NCI-H2107 treated with DMSO at 0.1 percent for 48 hours (cell line): ENCODE data around the gene MAPKAPK2.
"Not testable (repeated sequence)": the region's sequence is repeated elsewhere in the genome, so short reads cannot be mapped to it uniquely, and the experiment has no call there.

ENCODE experiments used
- DNase-seq: peaks from one replicate; lab custom pipeline; 2025; ENCODE audit not compliant: unreplicated experiment; lab: John Stamatoyannopoulos, UW

The MAPKAPK2 gene

DNA sequence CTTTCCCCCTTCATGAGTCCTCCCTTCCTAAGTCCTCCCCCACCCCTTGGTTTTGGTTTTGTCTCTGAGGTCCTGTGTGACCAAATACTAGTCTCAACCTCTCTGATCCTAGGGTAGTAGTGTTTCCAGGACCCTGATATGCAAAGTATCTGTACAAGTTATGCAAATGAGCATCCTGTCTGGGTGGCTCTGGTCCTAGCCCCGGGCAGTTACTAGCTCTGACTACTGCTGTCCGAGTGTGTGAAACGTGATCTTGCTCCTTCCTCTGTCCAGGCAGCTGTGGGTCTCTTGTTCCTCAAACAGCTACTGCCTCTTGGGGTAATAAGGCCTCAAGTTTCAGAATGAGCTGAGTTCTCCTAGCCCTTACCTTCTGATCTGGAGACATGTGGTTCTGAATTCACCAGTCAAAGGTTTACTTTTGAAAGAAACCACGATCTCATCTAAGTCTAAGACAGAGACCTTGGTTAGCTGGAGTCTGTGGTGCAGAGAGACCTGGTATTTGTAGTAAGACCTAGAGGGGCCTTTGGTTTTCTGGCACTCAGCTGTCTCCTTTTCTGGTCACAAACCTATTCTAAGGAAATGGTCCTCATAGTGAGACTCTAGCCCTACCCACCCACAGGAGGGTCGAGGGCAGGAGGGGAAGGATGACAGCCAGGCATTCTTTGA, 54.8 kb downstream of the MAPKAPK2 start:
- DNase-seq = no peak

GRCh38 chr1:206741142-206741701, 56.5 kb downstream of the MAPKAPK2 start:
- DNase-seq = no peak

DNA sequence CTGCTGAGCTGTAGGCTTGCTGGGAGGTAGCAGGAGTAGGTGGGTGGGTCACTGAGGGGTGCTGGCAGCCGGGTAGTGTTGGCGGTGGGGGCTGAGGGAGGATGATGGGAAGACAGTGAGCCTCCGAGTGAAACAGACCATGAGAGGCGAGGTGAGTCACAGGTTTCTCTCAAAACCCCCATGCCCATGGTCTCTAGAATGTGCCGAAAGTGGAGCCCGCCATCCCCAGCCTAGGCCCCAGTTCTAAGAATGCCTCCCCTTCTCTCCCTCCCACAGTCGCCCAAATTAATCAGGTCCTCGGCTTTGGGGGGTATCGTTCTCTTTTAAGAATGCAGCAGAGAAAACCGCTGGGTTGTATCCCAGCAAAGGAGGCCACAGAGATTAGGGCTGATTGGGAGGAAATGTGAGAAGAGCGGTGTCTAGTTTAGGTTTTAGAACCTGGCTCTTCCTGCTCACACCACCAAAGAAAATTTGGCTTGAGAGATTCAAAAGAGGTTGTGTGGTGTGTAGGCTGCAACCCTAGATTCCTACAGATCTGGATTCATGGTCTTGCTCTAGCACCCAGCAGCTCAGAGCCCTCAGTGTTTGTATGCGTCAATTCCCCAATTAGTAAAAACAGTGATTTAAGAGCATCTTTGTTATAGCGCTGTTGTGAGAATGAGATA, 58.1 kb downstream of the MAPKAPK2 start:
- DNase-seq = no peak

- DNase-seq = no peak
Observed at GRCh38 chr1:206744683-206745082, 60.0 kb downstream of the MAPKAPK2 start.

DNA sequence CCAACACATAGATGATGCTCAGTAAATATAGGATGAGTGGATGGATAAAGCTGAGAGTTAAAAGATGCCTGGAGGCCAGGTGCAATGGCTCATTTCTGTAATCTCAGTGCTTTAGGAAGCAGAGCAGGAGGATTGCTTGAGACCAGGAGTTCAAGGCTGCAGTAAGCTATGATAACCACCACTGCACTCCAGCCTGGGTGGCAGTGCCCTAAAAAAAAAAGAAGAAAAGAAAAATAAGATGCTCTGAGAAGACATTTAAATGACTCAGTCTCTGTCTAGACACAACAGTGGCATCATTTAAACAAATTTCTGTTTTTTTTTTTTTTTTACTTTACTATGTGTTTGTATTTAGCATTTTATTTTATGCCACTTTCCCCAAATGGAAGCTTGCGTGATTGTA, 60.6 kb downstream of the MAPKAPK2 start:
- no peak for DNase-seq

DNA sequence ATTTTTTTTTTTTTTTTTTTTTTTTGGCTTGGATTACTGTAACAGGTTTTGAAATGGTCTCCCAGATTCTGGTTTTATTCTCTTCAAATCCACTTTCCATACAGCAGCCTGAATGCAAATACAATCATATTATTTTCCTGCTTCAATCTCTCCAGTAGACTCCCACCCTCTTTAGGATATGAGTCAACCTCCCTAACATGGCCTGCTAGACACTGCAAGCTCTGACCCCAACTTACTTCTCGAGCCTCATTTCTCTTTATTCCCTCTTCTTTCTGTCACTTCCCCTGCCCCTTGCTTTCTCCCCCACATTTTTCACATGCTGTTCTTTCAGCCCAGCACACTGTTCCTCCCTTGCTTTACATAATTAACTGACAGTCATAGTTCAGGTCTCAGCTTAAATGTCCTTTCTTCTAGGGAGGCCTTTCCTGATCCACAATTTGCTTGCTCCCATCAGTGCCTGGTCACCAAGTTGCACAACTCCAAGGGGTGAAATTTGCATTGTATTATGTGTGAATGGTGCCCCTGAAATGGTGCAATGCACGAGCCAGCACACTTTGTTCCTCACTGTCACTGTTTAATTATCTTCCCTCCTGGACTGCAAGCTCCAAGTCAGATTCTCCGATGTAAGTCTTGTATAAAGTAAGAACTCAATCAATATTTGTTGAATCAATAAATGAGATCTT, 63.8 kb downstream of the MAPKAPK2 start:
- no peak for DNase-seq

- DNase-seq = no peak
Observed at GRCh38 chr1:206751891-206752290, 67.2 kb downstream of the MAPKAPK2 start.

- DNase-seq = no peak
Observed at GRCh38 chr1:206752481-206752880, 67.8 kb downstream of the MAPKAPK2 start.

DNA sequence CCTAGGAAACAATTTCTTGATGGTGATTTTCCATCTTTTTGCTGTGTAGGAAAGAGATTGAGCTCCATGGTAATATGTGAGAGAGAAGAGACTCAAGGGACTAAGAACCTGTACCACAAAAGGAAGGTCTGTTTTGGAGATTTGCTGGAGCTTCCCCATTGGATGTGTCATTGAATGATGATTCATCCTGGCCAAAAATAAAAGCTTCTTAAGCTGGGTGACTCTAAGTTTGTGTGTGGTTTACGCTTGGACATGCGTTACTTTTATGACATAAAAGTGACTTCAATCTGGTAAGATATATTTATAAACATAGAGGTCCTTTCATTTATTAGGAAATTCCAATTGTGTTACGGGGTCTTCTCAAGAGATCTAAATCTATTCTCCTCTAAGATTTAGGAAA, 68.4 kb downstream of the MAPKAPK2 start:
- DNase-seq = no peak

- no peak for DNase-seq
Observed at GRCh38 chr1:206754011-206754410, 69.3 kb downstream of the MAPKAPK2 start.

DNA sequence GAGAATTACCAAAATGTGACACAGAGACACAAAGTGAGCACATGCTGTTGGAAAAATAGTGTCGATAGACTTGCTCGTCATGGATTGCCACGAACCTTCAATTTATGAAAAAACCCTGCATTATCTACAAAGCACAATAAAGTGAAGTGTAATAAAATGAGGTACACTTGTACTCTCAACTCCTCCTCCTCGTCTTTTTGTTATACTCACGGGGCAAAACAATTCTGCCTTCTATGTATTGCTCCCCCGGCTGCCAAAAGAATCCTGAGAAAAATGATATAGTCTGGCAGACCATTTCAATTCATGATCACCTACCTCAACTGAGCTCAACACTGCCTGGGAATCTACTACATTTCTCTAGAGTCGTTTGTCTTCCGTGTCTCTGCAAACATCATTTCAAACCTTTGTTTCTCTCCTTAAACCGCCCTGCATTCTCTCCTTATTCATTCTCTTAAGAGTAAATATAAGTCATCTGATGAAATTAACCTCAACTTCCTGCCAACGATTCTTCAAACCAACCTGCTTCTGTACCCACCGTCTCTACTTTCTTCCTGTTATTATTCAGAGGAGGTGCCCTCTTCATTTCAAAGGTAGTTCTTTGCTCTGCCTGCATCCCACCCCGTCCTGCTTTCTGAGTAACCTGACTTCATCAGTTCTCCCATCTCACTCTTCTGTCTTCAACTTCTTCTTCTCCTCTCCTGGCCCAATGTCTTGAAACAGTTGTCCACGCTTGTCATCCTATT, 73.0 kb downstream of the MAPKAPK2 start:
- DNase-seq = no peak

DNA sequence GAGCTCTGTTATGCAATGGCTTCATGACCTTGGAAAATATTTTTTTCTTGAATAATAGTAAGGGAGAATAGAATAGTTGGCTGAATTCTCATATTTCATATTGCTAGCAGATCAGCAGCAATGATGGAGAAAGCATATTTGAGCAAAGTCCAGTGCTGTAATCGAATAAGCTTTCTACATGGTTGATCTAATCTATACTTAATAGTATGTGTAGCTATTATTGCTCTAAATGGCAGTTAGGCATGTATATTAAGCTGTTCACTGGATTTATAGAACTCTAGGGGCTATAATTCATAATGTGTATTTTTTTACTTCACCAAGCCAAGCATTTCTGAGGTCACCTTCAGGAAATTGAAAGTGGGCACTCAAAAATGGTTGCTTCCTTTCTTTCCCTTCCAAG, 75.9 kb downstream of the MAPKAPK2 start:
- no peak for DNase-seq

DNA sequence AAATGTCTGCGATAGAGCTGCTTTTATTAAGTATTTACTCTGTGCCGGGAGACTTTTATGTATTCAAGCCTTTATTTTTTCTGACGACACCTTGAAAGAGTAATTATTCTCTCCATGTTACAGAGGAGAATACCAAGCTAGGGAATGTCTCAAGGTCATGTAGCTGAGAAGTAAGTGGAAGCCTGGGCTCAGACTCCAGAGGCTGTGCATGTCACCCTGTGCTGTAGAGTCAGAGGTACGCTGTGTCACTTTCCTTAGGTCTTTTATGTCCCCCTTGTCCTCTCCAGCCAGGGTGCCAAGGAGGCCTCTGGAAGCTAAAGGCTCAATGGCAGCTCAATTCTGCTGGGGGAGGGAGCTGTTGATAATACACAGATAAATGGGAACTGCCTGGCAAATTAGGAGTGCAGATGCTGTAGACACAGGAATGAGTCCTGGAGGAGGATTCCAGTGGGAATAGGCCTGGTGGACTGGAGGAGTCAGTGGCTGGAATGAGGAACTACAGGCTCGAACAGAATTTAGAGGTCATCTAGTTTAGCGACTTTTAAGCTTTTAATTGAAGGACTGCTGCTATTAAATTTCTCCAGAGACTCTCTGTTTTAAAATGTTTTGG, 76.6 kb downstream of the MAPKAPK2 start:
- no peak for DNase-seq

DNA sequence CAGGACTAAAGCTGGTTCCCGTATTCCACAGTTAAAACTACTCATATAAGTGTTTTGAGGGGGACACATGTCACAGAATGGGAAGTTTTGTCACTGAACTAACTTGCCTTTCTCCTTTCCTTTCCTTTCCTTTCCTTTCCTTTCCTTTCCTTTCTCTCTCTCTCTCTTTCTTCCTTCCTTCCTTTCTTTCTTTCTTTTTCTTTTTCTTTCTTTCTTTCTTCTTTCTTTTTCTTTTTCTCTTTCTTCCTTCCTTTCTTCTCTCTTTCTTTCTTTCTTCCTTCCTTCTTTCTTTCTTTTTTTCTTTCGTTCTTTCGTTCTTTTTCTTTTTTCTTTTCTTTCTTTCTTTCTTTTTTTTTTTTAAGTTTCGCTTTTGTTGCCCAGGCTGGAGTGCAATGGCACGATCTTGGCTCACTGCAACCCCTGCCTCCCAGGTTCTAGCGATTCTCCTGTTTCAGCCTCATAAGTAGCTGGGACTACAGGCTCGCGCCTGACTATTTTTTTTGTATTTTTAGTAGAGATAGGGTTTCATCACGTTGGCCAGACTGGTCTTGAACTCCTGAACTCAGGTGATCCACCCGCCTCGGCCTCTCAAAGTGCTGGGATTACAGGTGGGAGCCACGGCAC, 78.1 kb downstream of the MAPKAPK2 start:
- DNase-seq = not testable (repeated sequence)

- DNase-seq = not testable (repeated sequence)
Observed at GRCh38 chr1:206765771-206766170, 81.1 kb downstream of the MAPKAPK2 start.

- no peak for DNase-seq
Observed at GRCh38 chr1:206766251-206766856, 81.6 kb downstream of the MAPKAPK2 start.

DNA sequence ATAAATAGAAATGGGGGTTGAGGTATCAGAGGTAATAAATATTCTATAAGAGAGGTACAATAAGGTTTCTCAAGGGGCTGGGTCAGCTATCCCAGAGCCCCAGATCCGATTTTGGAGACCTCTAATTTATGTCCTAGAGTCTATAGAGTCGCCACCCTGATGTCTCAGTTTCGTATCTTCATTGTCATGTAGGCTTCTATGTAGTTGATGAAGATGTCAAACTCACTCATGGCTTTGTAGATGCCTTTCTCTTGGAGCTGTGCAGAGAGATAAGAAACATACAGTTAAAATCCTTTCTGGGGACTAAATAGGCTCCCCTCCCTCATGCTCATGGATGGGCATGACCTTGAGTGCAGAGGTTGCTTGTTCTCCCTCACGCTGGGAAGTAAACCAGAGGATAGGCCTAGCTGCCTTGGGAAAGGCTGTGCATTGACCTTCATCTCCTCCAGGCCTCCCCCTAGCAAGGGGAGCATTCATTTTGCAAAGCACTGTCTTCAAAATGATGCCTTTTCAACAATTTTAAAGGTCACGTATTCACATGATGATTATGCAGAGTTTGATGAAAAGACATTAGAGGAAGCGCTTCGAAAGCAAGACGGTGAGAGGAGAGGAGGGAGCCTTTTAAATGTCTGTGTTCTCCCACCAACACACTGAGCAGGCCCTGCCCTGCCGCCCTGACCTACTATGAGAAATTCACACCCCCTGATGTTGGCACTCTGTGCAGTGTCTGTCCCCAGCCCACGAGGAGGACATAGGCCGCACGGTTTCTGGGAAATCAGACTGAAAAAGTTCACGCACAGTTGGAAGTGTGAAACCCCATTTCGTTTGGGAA, 84.0 kb downstream of the MAPKAPK2 start:
- no peak for DNase-seq

DNA sequence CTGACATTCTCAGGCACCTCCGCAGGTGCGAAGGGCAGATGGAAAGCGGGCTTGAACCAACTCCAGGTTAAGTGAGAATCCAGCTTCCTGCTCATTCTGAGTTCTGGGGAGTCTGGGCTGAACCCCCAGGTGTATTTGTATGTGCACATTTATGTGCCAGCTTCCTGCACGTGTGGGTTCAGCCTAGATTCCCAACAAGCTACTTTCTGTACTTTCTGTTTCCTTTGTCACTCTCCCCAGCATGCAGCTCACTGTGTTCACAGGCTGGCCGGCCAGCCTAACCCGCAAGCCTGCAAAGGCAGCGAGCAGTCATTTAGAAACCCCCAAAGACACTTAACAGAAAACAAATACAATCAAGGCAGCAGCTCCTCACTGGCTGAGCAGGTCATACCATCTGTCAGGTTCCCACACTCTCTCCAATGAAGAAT, 84.6 kb downstream of the MAPKAPK2 start:
- DNase-seq = no peak
